OCI-LY7 (cell line): ENCODE measurements around the gene PDK2.

ENCODE experiments used
- CTCF ChIP-seq: fragments of 200-600 bp; sonication (generic); conservative IDR thresholded peaks from 2 replicates; pipeline ENCODE4 v1.5.1; 2014; ENCODE audit warnings: mild to moderate bottlenecking, antibody characterized with exemption, low read length, moderate library complexity, mixed read lengths
- EZH2phosphoT487 ChIP-seq: fragments of 200-600 bp; sonication (generic); IDR thresholded peaks from 2 replicates; pipeline ENCODE4 v1.6.1; 2018; ENCODE audit warnings: low read depth, borderline replicate concordance, mild to moderate bottlenecking, mixed run types, antibody characterized with exemption, low read length, moderate library complexity, mixed read lengths

DNA sequence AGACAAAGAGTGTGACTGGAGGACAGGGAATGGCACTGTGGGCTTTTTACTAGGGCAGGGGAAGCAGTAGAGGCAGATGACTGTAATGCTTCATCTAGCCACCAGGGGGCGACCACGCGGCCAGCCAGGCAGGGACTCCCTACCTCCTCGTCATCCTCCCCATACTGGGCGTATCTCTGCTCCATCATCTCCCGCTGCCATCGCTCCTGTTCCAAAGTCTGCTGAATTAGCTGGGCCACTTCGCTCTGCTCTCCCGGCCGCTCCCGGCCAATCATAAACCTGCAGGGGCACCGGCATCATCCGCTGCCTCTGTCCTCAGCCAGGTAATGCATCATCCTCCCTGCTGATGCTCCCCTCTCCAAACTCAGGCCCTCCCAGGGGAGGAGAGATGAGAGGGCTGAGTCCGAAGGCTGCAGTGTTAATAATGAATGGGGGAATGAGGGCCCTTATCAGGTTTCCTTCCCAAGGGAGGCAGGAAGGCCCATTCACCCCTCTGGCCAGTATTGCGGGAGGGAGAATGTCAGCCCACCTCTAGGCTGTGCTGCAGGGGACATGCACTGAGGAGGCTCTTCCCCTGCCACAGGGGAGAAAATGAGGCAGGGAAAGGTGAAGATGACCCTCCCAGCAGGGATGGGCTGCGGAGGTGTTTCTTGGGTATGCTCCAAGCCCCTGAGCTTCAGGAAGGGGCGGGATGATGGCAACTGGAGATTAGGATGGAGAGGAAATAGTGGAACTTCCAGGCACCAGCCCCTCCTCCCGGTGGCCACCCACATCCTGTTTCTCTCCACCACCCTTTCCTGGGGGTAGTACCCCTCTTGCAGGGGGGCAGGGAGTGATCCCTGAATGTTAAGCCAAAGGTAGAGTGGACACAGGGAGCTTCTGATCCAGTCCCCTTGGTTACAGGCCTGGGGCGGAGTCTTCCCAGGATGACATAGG, 45.1 kb downstream of the PDK2 start:
- peak; percentile 87 for TF ChIP-seq CTCF
- TF ChIP-seq EZH2phosphoT487: no peak
